ENCODE measurements around the gene PVALEF. TPM values are rescaled to one million over a fixed set of nuclear protein-coding genes. Genes with fewer than 3 reads are reported as not detected.

The PVALEF gene
- total RNA-seq, 1 donor from 2014 or later = not detected

GRCh38 chr17:81147701-81148100 lies 17.6 kb upstream of the PVALEF start:
- no peak overlapping the region for H3K4me3 Mint-ChIP-seq (ENCODE audit: unreplicated experiment)
- H3K36me3 Mint-ChIP-seq (ENCODE audit: unreplicated experiment) = no peaks in the 10 kb centered on the region
- H3K27me3 Mint-ChIP-seq (ENCODE audit: unreplicated experiment) = peaks cover 13% of the 10 kb centered on the region
- peaks cover 2% of the 10 kb centered on the region for H3K4me1 Mint-ChIP-seq (ENCODE audit: unreplicated experiment)
- no peak for DNase-seq (ENCODE audit: extremely low spot score, unreplicated experiment)
- no peak for TF ChIP-seq CTCF (IDR thresholded peaks at IDR 0.05)
- H3K27ac Mint-ChIP-seq (ENCODE audit: unreplicated experiment) = no peak overlapping the region
- H3K9me3 Mint-ChIP-seq (ENCODE audit: unreplicated experiment) = no peaks in the 10 kb centered on the region

- Mint-ChIP-seq H3K27ac (ENCODE audit: unreplicated experiment) (no peak overlapping the region), H3K27me3 (ENCODE audit: unreplicated experiment) (peaks cover 19% of the 10 kb centered on the region), H3K4me3 (ENCODE audit: unreplicated experiment) (no peak overlapping the region), H3K4me1 (ENCODE audit: unreplicated experiment) (no peaks in the 10 kb centered on the region), H3K36me3 (ENCODE audit: unreplicated experiment) (no peaks in the 10 kb centered on the region), H3K9me3 (ENCODE audit: unreplicated experiment) (no peaks in the 10 kb centered on the region)
- no peak for TF ChIP-seq CTCF (IDR thresholded peaks at IDR 0.05)
- DNase-seq (ENCODE audit: extremely low spot score, unreplicated experiment) = no peak
Measured at GRCh38 chr17:81148571-81148970, 16.7 kb upstream of the PVALEF start.

GRCh38 chr17:81148986-81149533 lies 16.2 kb upstream of the PVALEF start:
- TF ChIP-seq CTCF (IDR thresholded peaks at IDR 0.05) = no peak
- peaks cover 19% of the 10 kb centered on the region for H3K27me3 Mint-ChIP-seq (ENCODE audit: unreplicated experiment)
- no peak for DNase-seq (ENCODE audit: extremely low spot score, unreplicated experiment)
- no peak overlapping the region for H3K27ac Mint-ChIP-seq (ENCODE audit: unreplicated experiment)
- H3K36me3 Mint-ChIP-seq (ENCODE audit: unreplicated experiment) = no peaks in the 10 kb centered on the region
- H3K4me3 Mint-ChIP-seq (ENCODE audit: unreplicated experiment) = no peak overlapping the region
- no peaks in the 10 kb centered on the region for H3K4me1 Mint-ChIP-seq (ENCODE audit: unreplicated experiment)
- no peaks in the 10 kb centered on the region for H3K9me3 Mint-ChIP-seq (ENCODE audit: unreplicated experiment)

- DNase-seq (ENCODE audit: extremely low spot score, unreplicated experiment) = no peak
- peaks cover 23% of the 10 kb centered on the region for H3K27me3 Mint-ChIP-seq (ENCODE audit: unreplicated experiment)
- no peaks in the 10 kb centered on the region for H3K36me3 Mint-ChIP-seq (ENCODE audit: unreplicated experiment)
- TF ChIP-seq CTCF (IDR thresholded peaks at IDR 0.05) = no peak
- no peak overlapping the region for H3K27ac Mint-ChIP-seq (ENCODE audit: unreplicated experiment)
- no peak overlapping the region for H3K4me3 Mint-ChIP-seq (ENCODE audit: unreplicated experiment)
- no peaks in the 10 kb centered on the region for H3K9me3 Mint-ChIP-seq (ENCODE audit: unreplicated experiment)
- no peaks in the 10 kb centered on the region for H3K4me1 Mint-ChIP-seq (ENCODE audit: unreplicated experiment)
Measured at GRCh38 chr17:81150377-81151077, 14.8 kb upstream of the PVALEF start.

- no peaks in the 10 kb centered on the region for H3K4me1 Mint-ChIP-seq (ENCODE audit: unreplicated experiment)
- TF ChIP-seq CTCF (IDR thresholded peaks at IDR 0.05) = no peak
- no peak overlapping the region for H3K4me3 Mint-ChIP-seq (ENCODE audit: unreplicated experiment)
- H3K9me3 Mint-ChIP-seq (ENCODE audit: unreplicated experiment) = no peaks in the 10 kb centered on the region
- no peak overlapping the region for H3K27ac Mint-ChIP-seq (ENCODE audit: unreplicated experiment)
- no peak for DNase-seq (ENCODE audit: extremely low spot score, unreplicated experiment)
- H3K36me3 Mint-ChIP-seq (ENCODE audit: unreplicated experiment) = no peaks in the 10 kb centered on the region
- H3K27me3 Mint-ChIP-seq (ENCODE audit: unreplicated experiment) = peaks cover 23% of the 10 kb centered on the region
Measured at GRCh38 chr17:81151278-81151677, 14.0 kb upstream of the PVALEF start.

Data from osteocyte (in vitro differentiated cells).